GM12875 (cell line): Measurements from ENCODE around the gene SIDT1.

Experiments used
- H3K4me3 ChIP-seq: one replicate; pipeline ENCODE4 v1.5.1; 2011; ENCODE audit warnings: low read depth, low read length, control low read depth
- TF ChIP-seq, protein P1 (sequence below): IDR thresholded peaks from 2 replicates; pipeline ENCODE4 v1.5.1; 2011; ENCODE audit warnings: low read depth, mild to moderate bottlenecking, control low read depth, inconsistent platforms, low read length, moderate library complexity, borderline replicate concordance; ENCODE audit not compliant: insufficient read depth

SIDT1 gene

DNA sequence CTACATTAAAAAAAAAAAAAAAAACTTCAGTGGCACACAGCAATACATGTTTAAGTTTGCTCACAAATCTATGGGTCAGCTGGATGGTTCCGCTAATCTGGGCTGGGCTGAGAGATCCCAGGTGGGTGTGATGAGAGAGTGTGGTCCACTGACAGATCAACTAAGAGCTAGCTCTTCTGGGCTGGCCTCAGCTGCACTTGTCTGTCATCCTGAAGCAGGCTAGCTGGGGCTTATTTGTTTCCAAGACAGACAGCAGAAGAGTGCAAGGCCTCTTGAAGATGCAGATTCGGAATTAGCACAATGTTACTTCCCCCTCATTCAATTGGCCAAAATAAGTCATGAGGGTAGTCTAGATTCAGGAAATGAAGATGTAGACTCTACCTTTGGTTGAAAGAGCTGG, 56.5 kb downstream of the SIDT1 start:
- TF ChIP-seq, protein P1, sequence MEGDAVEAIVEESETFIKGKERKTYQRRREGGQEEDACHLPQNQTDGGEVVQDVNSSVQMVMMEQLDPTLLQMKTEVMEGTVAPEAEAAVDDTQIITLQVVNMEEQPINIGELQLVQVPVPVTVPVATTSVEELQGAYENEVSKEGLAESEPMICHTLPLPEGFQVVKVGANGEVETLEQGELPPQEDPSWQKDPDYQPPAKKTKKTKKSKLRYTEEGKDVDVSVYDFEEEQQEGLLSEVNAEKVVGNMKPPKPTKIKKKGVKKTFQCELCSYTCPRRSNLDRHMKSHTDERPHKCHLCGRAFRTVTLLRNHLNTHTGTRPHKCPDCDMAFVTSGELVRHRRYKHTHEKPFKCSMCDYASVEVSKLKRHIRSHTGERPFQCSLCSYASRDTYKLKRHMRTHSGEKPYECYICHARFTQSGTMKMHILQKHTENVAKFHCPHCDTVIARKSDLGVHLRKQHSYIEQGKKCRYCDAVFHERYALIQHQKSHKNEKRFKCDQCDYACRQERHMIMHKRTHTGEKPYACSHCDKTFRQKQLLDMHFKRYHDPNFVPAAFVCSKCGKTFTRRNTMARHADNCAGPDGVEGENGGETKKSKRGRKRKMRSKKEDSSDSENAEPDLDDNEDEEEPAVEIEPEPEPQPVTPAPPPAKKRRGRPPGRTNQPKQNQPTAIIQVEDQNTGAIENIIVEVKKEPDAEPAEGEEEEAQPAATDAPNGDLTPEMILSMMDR, result no peak
- H3K4me3 ChIP-seq, result no peak overlapping the region

DNA sequence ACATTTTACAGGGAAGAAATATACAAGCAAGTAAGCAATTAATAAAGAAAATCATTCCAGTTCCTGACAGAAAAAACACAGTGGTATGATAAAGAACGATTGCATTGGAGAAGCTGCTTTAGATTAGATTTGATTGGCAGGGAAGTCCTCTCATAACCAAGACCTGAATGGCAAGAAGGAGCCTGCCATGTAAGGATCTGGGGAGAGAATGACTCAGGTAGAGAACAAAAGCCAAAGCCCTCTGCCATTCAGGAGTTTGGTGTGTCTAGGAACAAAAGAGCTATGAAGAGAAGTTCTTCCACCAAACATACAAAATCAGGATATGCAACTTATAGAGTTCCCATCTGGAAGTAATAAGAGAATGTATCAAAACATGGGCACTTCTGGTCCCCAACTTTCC, 57.6 kb downstream of the SIDT1 start:
- TF ChIP-seq, protein P1, result no peak
- no peak overlapping the region for H3K4me3 ChIP-seq

DNA sequence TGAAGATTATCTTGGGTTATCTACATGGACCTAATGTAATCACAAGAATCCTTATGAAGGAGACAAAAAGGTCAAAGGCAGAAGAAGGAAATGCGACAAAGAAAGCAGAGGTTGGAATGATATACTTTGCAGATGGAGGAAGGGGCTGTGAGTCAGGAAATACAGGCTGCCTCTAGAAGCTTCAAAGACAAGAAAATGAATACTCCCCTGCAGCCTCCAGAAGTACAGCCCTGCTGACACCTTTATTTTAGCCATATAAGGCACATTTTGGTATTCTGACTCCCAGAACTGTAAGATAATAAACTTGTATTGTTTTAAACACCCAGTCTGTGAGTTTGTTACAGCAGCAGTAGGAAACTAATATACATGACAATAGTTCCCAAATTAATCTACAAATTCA, 58.6 kb downstream of the SIDT1 start:
- TF ChIP-seq, protein P1, result no peak
- no peak overlapping the region for H3K4me3 ChIP-seq

DNA sequence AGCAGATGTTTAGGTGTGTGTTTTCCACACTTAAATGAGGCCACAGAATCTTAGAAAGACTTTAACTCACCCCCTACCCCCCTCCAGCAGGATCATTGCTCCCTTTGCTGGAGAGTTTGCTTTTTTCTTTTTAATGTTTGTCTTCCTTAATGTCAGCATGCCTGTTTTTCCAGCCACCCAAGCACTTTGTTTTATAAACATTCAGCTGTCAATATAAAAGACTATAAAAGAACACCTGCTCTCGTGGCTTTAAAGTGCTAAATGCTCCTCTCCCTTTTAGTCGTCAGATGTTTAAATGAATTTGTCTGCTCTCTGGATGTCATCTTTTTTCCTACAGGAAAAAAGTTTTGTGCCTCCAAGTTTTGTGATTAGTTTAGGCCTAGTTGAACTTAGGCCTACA, 61.7 kb downstream of the SIDT1 start:
- TF ChIP-seq, protein P1, result no peak
- H3K4me3 ChIP-seq, result no peak overlapping the region

DNA sequence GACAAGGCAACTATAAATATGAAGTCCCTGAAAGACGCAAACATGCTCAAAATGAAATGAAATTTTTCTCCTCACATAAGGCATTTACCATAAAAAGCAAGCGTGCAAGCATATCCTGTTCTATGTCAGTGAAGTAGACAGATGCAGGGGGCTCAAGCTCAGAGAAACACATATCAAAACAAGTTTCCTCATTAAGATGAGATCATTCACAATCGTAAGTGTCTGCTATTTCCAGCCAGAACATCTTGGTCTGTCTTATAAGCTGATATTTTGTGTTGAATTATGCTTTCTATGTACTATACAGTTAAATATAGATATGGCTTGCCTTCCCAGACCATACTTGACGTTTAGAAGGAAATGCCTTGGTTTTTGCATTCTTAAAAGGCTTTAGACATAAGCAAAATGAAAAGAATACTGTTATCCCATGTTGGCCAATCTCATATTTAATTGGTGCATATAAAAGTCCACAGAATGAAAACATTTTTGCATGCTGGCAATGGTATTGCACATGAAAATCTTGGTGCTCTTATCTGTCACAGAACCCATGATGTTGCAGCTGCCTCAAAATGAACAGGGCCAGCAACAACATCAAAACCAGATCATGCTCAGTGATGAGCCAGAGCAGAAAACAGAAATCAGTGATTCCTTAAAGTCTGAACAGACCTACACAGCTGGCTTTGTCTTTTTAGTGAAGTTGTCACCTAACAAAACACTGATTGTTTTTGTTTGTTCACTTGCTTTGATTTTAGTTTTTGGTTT, 65.4 kb downstream of the SIDT1 start:
- H3K4me3 ChIP-seq, result no peak overlapping the region
- TF ChIP-seq, protein P1, result no peak

DNA sequence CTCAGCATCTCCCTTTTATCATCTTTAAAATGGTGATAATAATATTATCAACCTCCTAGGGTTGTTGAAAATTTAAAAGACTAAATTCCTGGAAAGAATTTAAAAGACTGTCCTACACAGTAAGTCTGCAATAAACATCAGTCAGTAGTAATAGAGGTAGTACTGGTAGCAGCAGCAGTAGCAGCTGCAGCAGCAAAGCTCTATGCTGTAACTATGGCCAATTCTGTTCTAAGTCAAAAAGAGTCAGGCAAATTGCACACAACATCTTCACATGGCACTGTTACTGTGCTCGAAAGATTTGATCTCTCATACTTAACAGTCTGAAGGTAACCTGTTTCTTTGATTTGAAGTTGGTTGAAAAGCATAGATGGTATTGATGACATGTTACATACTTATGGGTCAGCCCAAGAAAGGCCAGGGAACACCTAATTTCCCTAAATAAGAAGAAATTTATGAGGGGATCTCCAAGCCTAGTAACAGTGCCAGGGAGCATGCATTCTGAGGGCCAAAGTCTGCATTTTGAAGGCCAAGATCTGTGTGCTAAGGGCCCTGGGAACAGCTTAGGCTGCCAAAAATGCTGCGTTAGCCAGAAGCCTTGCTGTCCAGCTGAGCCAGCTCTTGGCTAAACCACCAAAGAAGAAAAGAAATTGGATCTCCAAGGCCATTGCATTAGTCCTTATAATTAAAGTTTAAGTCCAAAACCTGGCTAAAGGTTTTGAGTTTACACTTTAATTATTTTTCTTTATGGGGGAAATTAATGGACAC, 68.2 kb downstream of the SIDT1 start:
- no peak overlapping the region for H3K4me3 ChIP-seq
- TF ChIP-seq, protein P1, result no peak

DNA sequence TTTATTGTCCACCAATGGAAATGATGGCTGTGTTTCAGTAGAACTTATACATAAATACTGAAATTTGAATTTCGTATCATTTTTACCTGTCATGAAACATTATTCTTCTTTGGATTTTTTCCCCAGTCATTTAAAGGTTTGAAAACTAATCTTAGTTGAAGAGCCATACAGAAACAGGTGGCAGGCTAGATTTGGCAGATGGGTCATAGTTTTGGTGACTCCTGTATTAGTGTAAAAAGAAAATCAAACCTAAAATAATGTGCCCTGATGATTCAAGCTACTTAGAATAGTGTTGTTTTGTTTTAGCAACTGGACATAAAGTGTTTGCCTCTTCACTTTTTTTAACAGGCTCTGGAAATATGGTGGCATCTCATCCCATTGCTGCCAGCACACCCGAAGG, 68.9 kb downstream of the SIDT1 start:
- TF ChIP-seq, protein P1, result no peak
- H3K4me3 ChIP-seq, result no peak overlapping the region
